IMR-90 (cell line): Measurements from ENCODE around the gene GUCD1. TPM values are rescaled to one million over a fixed set of nuclear protein-coding genes. Genes with fewer than 3 reads are reported as not detected.
"Not testable (repeated sequence)": the region's sequence is repeated elsewhere in the genome, so short reads cannot be mapped to it uniquely, and the experiment has no call there.

Source experiments
- ATAC-seq: fragments of 200-7000 bp; cut with Tn5 transposase; 2 replicates; pipeline ENCODE4 v1.9.1; 2020; ENCODE audit warnings: low read depth, mild to moderate bottlenecking, moderate library complexity
- BruUV-seq: library from RNA; stranded (reverse); fragments of 400-500 nt; replicated peaks from 2 replicates; lab custom pipeline; 2021; lab: Mats Ljungman, UMichigan
- CTCF ChIA-PET: fragments of 300-600 bp; formaldehyde crosslinking; extraction: SDS; loops from one replicate; lab custom pipeline; 2021; ENCODE audit warnings: antibody characterized with exemption; lab: Yijun Ruan, JAX
- POLR2A ChIA-PET: fragments of 300-600 bp; sonication (Branson Sonifier 250); formaldehyde crosslinking; loops from one replicate; lab custom pipeline; 2022; ENCODE audit warnings: antibody characterized with exemption; ENCODE audit not compliant: unreplicated experiment; lab: Charles Lee
- DNase-seq: peaks from one replicate; pipeline ENCODE4 v3.0.0; 2013
- H2AFZ ChIP-seq: replicated peaks from 2 replicates; pipeline ENCODE3; 2013; ENCODE audit warnings: low read length, mild to moderate bottlenecking; ENCODE audit not compliant: poor library complexity
- H2AK5ac ChIP-seq: 2 replicates; pipeline ENCODE4 v1.6.1; 2013; ENCODE audit warnings: low read depth, low read length, inconsistent platforms
- H2AK9ac ChIP-seq: replicated peaks from 2 replicates; pipeline ENCODE3; 2013; ENCODE audit warnings: mild to moderate bottlenecking, low read depth, low read length, moderate library complexity; ENCODE audit not compliant: poor library complexity
- H2BK120ac ChIP-seq: 2 replicates; pipeline ENCODE4 v1.6.1; 2013; ENCODE audit warnings: low read depth, low read length, inconsistent platforms
- H2BK15ac ChIP-seq: 3 replicates; pipeline ENCODE4 v1.6.1; 2013; ENCODE audit warnings: low read depth, low read length, inconsistent platforms
- H2BK20ac ChIP-seq: 2 replicates; pipeline ENCODE4 v1.6.1; 2013; ENCODE audit warnings: low read depth, mild to moderate bottlenecking, inconsistent platforms, low read length, moderate library complexity
- H2BK5ac ChIP-seq: 2 replicates; pipeline ENCODE4 v1.6.1; 2013; ENCODE audit warnings: mild to moderate bottlenecking, low read depth, low read length, inconsistent platforms; ENCODE audit not compliant: poor library complexity, severe bottlenecking
- H3K14ac ChIP-seq: replicated peaks from 2 replicates; pipeline ENCODE4 v1.6.1; 2013; ENCODE audit warnings: low read depth, low read length, inconsistent platforms
- H3K18ac ChIP-seq: 2 replicates; pipeline ENCODE4 v1.6.1; 2013; ENCODE audit warnings: low read depth, low read length, control low read depth
- H3K23ac ChIP-seq: 2 replicates; pipeline ENCODE4 v1.6.1; 2013; ENCODE audit warnings: low read depth, low read length, inconsistent platforms
- H3K27ac ChIP-seq: 2 replicates; pipeline ENCODE4 v1.5.1; 2013; ENCODE audit warnings: mild to moderate bottlenecking, control low read depth, low read length; ENCODE audit not compliant: insufficient read depth
- H3K27me3 ChIP-seq: 2 replicates; pipeline ENCODE4 v1.6.1; 2013; ENCODE audit warnings: low read length; ENCODE audit not compliant: control insufficient read depth, insufficient read depth
- H3K36me3 ChIP-seq: 2 replicates; pipeline ENCODE4 v1.6.1; 2013; ENCODE audit warnings: low read length, mixed read lengths; ENCODE audit not compliant: control insufficient read depth, insufficient read depth
- H3K4ac ChIP-seq: 2 replicates; pipeline ENCODE4 v1.6.1; 2013; ENCODE audit warnings: low read depth, low read length, inconsistent platforms
- H3K4me1 ChIP-seq: 2 replicates; pipeline ENCODE4 v1.6.1; 2013; ENCODE audit warnings: low read length, mixed read lengths; ENCODE audit not compliant: control insufficient read depth, insufficient read depth
- H3K4me2 ChIP-seq: 2 replicates; pipeline ENCODE4 v1.6.1; 2013; ENCODE audit warnings: low read depth, mild to moderate bottlenecking, control low read depth, low read length, moderate library complexity
- H3K4me3 ChIP-seq: 2 replicates; pipeline ENCODE4 v1.5.1; 2013; ENCODE audit warnings: low read depth, mild to moderate bottlenecking, control low read depth, low read length, moderate library complexity; ENCODE audit not compliant: insufficient read depth
- H3K56ac ChIP-seq: 2 replicates; pipeline ENCODE4 v1.6.1; 2013; ENCODE audit warnings: low read length, inconsistent platforms; ENCODE audit not compliant: insufficient read depth; ENCODE audit errors: extremely low read depth
- H3K79me1 ChIP-seq, 2 experiments: 2 replicates each; pipeline ENCODE4 v1.6.1; 2013; ENCODE audit warnings: low read length in 2 of 2, inconsistent platforms in 1 of 2, low read depth in 1 of 2
- H3K9ac ChIP-seq: 2 replicates; pipeline ENCODE4 v1.6.1; 2013; ENCODE audit warnings: low read depth, low read length, control low read depth
- H3K9me1 ChIP-seq: 2 replicates; pipeline ENCODE4 v1.6.1; 2013; ENCODE audit warnings: low read length, inconsistent platforms; ENCODE audit not compliant: insufficient read depth
- H3K9me3 ChIP-seq: 2 replicates; pipeline ENCODE4 v1.6.1; 2013; ENCODE audit warnings: low read length; ENCODE audit not compliant: control insufficient read depth, insufficient read depth
- H4K20me1 ChIP-seq: 2 replicates; pipeline ENCODE4 v1.6.1; 2013; ENCODE audit warnings: low read length, inconsistent platforms; ENCODE audit not compliant: insufficient read depth
- H4K5ac ChIP-seq: 2 replicates; pipeline ENCODE4 v1.6.1; 2013; ENCODE audit warnings: mild to moderate bottlenecking, low read depth, low read length, control low read depth
- H4K8ac ChIP-seq, 2 experiments: 2 replicates each; pipeline ENCODE4 v1.6.1; 2013; ENCODE audit warnings: low read depth in 2 of 2, low read length in 2 of 2, control low read depth in 1 of 2, inconsistent platforms in 1 of 2
- H4K91ac ChIP-seq: 2 replicates; pipeline ENCODE4 v1.6.1; 2013; ENCODE audit warnings: low read depth, low read length, inconsistent platforms; ENCODE audit not compliant: insufficient read depth
- WGBS, 2 experiments: methylation state at CpG; one replicate each; pipeline versions ENCODE4 v1.1.5 to v1.1.7; 2013; ENCODE audit warnings: missing lambda C conversion rate in 2 of 2; ENCODE audit not compliant: insufficient read length in 1 of 2; ENCODE audit errors: extremely low coverage in 2 of 2; 5-methylcytosine and 5-hydroxymethylcytosine counted together
- dilution Hi-C: fragments of 300-500 bp; cut with HindIII; formaldehyde crosslinking; loops from one replicate; pipeline ENCODE4 v1.14.3; 2018; ENCODE audit warnings: low sequenced_read_pairs; ENCODE audit not compliant: unreplicated experiment
- in situ Hi-C: fragments of 300-500 bp; cut with MboI; formaldehyde crosslinking; loops from 3 replicates; pipeline ENCODE4 v1.14.3; 2019; ENCODE audit warnings: low sequenced_read_pairs, inconsistent platforms, mixed read lengths
- intact Hi-C: fragments of 100-400 bp; cut with micrococcal nuclease; formaldehyde crosslinking; loops from 2 replicates; pipeline ENCODE4 v1.10.0; 2022
- polyA plus RNA-seq, 3 experiments: library from polyadenylated mRNA; depleted of rRNA; stranded (reverse); fragments of >200 nt; gene quantifications; 2 replicates each; pipeline ENCODE4 v1.2.3, GENCODE V29; 2012; ENCODE audit warnings: low replicate concordance in 1 of 3
- total RNA-seq: library from RNA; depleted of rRNA; stranded (reverse); fragments of >200 nt; gene quantifications from 2 replicates; pipeline ENCODE4 v1.2.3, GENCODE V29; 2012

The GUCD1 gene
- total and polyA plus RNA-seq, 2 of the 4 experiments (the other 2 are of a cell fraction): 97.6 to 143 TPM

- H3K27me3 ChIP-seq, H3K36me3 ChIP-seq, H2AFZ ChIP-seq, ATAC-seq, H4K91ac ChIP-seq, H3K9me1 ChIP-seq, H3K79me1 ChIP-seq, dilution Hi-C loops, BruUV-seq, H3K9ac ChIP-seq, H3K4me1 ChIP-seq, H4K5ac ChIP-seq, H2BK20ac ChIP-seq, H3K4ac ChIP-seq, H3K27ac ChIP-seq, H3K18ac ChIP-seq, H3K9me3 ChIP-seq, H2BK15ac ChIP-seq, H3K4me3 ChIP-seq, H3K23ac ChIP-seq, in situ Hi-C loops, H2AK9ac ChIP-seq, H3K56ac ChIP-seq, H2AK5ac ChIP-seq, DNase-seq, H2BK120ac ChIP-seq, intact Hi-C loops, H4K8ac ChIP-seq, H3K14ac ChIP-seq, H3K4me2 ChIP-seq, POLR2A ChIA-PET, H4K20me1 ChIP-seq, H2BK5ac ChIP-seq: not testable (repeated sequence)
- WGBS, 2 experiments: 100% methylated on average over 2 of the region's 9 CpGs; no CpG with 5 or more reads in 1 of the 2 experiments
- CTCF ChIA-PET: interaction anchor here (0.7 kb wide), 1 partner anchor 26 kb away, joined by 3 read pairs; no protein-coding TSS in a partner anchor
Observed at GRCh38 chr22:24597076-24597475, 42.1 kb upstream of the GUCD1 start.
